ENCODE data around the gene SSPN.

SSPN gene

DNA sequence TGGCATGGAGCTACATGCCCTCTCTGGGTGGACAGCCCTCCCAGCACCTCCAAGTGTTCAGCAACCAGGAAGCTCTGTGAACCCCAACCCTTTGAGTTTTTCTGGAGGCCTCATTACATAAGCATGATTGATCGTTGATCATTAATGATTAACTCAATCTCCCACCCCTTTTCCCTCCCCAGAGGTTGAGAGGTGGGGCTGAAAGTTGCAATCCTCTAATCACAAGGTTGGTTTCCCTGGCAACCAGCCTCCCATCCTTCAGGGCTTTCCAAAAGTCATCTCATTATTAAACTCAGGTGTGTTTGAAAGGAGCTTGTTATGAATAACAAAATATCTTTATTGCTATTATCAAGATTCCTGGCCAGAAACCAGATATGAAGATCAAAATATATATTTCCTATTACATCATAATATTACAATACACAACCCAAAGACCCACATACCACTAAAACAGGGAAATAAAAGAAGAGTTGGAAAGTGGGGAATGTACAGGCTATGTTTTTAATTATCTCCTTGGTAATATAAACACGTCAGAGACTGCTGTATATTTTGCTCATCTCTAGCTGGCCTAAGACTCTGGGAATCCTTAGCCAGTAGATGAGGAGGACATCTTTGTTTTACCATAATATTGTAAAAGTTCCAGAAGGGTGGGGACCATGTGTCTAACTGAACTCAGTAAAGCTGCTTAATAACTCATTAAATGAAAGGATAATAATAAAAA is 73.6 kb downstream of the SSPN start:
- no peak for DNase-seq

DNA sequence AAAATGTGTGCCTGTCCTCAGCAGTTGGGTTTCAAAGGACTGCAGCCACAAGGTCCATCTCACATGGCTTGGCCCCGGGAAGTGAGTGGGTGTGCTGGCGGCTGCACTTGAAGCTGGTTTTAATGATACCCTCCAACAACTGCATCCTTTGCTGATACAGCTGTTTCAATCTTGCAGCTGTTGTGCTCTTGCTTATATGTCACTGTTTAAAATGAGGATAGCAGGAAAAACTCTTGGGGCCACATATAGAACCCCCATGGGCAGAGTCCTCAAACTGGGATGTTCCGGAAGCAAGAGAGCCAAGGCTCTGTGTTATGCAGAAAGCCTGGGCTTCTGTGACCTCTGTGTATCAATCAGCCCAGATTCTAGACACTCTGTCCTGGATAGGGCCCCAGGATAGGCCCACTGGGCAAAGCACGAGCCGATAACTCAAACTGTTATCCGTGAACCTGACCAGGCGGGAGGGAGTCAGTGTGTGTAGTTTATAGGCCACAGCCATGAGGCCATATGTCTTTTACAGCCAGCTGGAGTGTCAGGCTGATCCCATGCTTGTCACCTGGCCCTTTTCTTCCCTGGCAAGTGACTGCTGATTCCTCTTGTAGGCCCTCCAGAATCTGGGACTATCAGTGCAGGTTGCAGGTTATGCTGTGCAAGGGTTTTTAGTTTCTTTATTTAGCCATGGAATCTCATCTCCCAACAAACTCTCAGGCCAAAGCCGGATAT is 74.3 kb downstream of the SSPN start:
- no peak for DNase-seq

- no peak for DNase-seq
Measured at GRCh38 chr12:26271024-26271423, 75.7 kb downstream of the SSPN start.

DNA sequence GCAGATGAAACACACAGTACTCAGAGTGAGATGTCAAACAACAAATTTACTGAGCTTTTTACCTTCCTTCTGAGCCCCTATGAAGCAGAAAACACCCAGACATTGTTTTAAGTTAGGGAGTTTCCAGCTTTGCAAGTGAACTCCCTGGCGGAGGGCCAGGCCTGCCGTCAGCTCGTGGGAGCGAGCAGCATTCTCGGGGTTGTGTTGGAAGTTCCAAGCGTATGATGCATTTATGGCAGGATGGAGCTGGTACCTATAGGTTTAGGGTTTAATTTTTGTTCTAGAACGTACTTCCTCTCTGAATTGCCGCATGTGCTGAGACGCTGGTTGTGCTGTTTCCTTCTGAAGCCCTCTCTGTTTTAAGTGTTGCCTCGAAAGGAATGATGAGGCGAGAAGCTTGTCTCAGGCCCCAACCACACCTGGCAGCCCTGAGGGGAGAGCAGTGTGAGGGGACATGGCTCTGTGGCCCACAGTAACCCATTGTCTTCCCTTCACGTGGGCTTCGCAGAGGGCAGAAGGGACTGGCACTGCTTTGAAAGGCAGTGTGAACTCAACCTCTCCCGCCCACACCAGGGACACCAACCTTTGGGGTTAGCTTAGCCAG is 76.6 kb downstream of the SSPN start:
- DNase-seq, result no peak

GRCh38 chr12:26272851-26273250 is 77.5 kb downstream of the SSPN start:
- no peak for DNase-seq

DNA sequence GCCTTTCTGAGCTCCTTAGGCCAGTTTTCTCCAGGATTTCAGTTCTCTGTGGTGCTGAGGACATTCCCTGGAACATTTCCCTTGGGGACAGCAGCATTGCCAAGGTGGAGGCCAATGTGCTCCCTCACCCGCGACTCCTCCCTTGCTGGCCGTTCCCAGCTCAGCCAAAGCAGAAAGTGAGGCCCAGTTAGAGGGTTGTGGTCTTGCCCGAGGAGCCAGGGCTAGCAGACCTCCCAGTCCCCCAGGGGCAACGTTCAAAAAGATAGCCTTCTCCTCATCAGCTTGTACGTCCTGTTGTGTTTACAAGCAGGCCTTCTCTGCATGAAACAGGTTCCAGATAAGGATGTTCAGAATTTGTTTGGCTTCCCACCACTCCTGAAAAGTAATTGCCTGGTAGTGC is 78.4 kb downstream of the SSPN start:
- DNase-seq, result no peak

DNA sequence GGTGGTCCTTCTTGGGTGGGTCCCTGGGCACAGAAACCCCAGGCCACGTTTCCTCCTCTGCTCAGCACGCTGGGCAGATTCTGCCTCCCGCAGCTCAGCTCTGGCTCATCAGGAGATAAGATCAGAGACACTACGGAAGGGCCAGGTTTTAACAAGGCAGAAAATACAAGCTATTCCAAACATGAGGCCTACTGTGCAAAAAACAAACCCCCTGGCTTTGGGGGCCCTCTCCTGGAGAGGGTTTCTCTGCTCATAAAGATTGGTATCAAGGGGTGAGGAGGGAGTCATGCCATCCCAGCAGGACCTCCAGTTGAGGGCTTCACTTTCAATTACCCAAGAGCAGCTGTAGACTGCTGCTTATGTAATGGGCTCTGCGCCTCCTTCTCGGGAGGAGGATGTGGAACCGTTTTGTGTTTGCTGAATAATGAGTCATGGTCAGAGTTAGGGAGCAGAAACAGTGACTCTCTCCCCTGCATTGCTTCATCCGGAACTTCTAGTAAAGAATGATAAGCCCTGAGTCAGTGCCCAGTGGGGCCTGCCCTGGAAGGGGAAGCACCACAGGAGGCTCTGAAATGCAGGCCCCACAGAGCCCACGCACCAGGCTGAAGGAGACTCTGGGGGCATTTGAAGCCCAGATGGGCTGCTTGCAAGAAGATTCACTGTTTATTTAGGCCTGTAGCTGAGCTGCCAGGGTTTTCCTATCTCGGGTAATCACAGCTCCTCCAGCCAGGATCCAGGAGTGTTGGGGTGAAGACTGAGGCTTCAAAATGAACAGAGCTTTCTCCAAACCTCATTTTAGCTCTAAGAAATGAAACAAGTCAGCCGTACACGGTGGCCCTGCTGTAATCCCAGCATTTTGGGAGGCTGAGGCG is 79.3 kb downstream of the SSPN start:
- peak in 1 of 5 donors; percentile 75 for DNase-seq

- DNase-seq, result no peak
Measured at GRCh38 chr12:26275313-26276131, 80.1 kb downstream of the SSPN start.

- no peak for DNase-seq
Measured at GRCh38 chr12:26276709-26277108, 81.3 kb downstream of the SSPN start.

DNA sequence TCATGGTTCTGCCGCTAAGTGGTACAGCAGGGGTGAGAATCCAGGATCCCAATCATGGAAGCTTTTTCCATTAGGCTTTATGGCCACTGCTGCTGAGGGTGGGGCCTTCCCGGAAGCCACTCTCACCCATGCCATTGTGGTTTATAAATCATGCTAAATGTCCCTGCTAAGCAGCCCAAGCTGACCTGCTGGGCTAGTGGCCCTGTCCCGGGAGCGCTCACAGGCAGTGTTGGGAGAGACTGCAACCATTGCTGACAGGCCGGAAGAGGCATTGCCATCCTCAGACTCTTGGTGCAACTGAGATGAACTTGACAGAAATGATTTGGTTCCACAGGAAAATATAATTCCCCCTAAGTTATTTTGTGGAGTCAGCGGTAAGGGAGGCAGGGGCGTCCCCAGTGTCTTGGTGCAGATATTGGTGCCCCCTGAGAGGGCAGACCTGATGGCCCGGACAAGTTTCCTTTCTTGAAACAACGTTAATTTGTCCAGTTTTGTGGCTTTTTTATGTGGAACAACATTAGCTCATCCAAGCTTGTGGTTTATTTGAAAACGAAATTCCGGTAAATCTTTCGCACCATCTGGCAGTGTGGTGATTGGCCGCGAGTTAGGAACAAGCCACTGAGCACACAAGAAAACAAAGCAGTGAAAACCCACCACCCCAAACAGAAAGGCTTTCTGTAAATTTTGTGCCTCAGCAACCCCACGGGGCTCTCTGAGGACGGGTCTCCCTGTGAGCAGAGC is 82.3 kb downstream of the SSPN start:
- DNase-seq, result no peak

DNA sequence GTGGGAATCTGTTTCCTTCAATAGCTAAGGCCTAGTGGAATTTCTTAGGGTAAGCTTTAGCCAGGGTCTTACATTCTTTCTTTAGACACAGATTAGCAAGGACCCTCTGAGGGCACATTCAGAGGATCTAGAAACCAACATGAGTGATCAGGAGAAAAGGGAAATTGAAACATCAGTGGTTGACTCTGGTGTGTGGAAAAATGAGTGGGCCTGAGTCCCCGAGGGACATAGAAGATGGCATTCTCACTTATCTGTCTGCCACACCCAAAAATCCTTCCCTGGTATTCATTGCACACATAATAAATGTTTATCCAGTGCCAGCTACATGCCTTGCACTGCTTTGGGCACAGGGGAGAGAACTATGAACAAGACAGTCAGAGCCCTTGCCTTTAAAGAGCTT is 82.9 kb downstream of the SSPN start:
- no peak for DNase-seq

GRCh38 chr12:26278666-26279065 is 83.3 kb downstream of the SSPN start:
- DNase-seq, result no peak

- no peak for DNase-seq
Measured at GRCh38 chr12:26279091-26279490, 83.7 kb downstream of the SSPN start.

DNA sequence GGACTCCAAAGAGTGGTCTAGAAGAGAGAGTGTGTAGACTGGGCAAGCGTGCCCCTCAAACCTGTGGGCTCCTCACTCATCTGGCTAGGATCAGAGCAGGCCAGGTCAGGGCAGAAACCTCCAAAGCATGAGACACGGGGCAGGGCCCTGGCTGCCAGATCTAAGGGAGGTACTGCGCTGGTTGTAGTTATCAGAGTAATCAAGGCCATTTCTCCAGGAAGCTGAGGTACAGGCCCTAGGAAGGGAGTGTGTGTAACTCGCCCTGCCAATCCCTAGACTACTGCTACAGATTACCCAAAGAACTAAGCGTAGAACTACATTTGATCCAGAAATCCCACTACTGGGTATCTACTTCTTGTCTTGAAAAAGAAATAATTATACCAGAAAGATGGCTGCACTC is 84.5 kb downstream of the SSPN start:
- no peak for DNase-seq

- DNase-seq, result no peak
Measured at GRCh38 chr12:26280869-26281268, 85.5 kb downstream of the SSPN start.

DNA sequence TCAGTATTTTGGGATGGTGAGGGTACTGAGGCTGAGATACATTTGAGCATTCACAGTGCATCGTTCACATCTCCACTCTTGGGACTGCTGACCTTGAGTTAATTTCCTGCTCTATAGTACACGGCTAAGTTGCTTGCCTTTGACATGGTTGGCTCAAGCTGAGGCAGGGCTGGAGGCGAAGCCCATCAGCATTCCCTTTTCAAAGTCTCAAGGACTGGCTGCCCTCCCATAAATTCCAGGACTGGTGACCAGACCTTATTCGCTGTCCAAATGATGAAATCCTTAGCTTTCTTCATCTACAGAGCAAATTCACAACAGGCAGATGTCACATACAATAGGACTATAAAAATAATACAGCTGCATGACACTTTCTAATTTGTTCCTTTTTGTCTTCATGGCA is 85.9 kb downstream of the SSPN start:
- DNase-seq, result no peak

GRCh38 chr12:26282339-26282940 is 87.1 kb downstream of the SSPN start:
- no peak for DNase-seq

- DNase-seq, result no peak
Measured at GRCh38 chr12:26283046-26283445, 87.7 kb downstream of the SSPN start.

DNA sequence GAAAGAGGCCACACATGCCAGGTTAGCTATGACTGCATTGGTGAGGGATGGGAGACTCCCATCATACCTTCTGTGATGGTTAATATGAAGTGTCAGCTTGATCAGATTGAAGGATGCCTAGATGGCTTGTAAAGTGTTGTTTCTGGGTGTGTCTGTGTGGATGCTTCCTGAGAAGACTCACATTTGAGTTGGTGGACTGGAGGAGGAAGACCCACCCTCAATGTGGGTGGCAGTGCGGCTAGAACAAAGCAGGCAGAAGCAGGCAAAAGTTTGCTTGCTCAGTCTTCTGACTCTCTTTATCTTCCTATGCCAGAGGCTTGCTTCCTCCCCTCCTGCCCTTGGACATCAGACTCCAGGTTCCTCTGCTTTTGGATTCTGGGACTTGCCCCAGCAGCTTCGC is 88.2 kb downstream of the SSPN start:
- no peak for DNase-seq

GRCh38 chr12:26285401-26285800 is 90.0 kb downstream of the SSPN start:
- no peak for DNase-seq

GRCh38 chr12:26286186-26286585 is 90.8 kb downstream of the SSPN start:
- DNase-seq, result no peak

Measured in T-helper 1 cell (primary cell).